ENCODE measurements around the gene MOCS3.

DNA sequence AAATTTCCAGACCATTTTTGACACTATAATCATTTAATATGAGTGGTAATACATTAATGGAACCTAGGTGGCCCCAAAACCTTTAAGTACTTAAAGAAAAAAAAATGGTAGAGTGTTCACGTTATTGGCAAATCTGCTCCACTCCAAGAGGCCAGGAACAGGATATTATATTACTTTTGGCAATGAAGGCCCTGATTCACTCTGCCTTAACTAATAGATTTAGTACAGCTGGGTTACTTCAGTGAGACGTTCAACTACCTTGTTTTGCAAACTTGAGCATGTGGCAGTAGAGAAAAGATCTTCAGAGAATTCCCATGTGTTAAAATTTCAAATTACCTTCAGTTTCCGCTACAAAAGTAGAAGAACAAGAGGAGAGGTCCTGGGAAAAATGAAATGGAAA lies 40.2 kb upstream of the MOCS3 start:
- TF ChIP-seq CTCF (IDR thresholded peaks at IDR 0.05): no peak
- no peak for TF ChIP-seq POLR2A (IDR thresholded peaks at IDR 0.05)
